H1 (cell line): Measurements from ENCODE around the gene GNS. TPM values are rescaled to one million over a fixed set of nuclear protein-coding genes. Genes with fewer than 3 reads are reported as not detected.

ENCODE experiments used
- CTCF ChIA-PET: fragments of 300-600 bp; sonication (Branson Sonifier 250); formaldehyde crosslinking; loops from one replicate; lab custom pipeline; 2021; ENCODE audit not compliant: partially characterized antibody; lab: Charles Lee
- POLR2A ChIA-PET: fragments of 300-600 bp; sonication (Branson Sonifier 250); formaldehyde crosslinking; loops from one replicate; lab custom pipeline; 2021; ENCODE audit warnings: inconsistent platforms; ENCODE audit not compliant: partially characterized antibody; lab: Charles Lee
- DNase-seq, 2 experiments: peaks; one replicate each; pipeline versions ENCODE4 v3.0.0 to v3.0.0-alpha.2; 2010 to 2022; ENCODE audit warnings: low spot score in 2 of 2, low read depth in 1 of 2, mixed read lengths in 1 of 2
- FAIRE-seq: peaks from 2 replicates; lab custom pipeline; 2011; peaks lifted over from hg19 to GRCh38; lab: Jason Lieb, UNC
- H2AFZ ChIP-seq: 2 replicates; pipeline ENCODE4 v1.8.1; 2012; ENCODE audit warnings: low read length, inconsistent platforms
- H2AK5ac ChIP-seq: 2 replicates; pipeline ENCODE4 v1.6.1; 2013; ENCODE audit warnings: low read depth, low read length
- H2BK120ac ChIP-seq: replicated peaks from 2 replicates; pipeline ENCODE3; 2013; ENCODE audit warnings: low read depth, low read length, inconsistent platforms
- H2BK12ac ChIP-seq: 2 replicates; pipeline ENCODE4 v1.6.1; 2013; ENCODE audit warnings: low read depth, low read length
- H2BK15ac ChIP-seq: 2 replicates; pipeline ENCODE4 v1.6.1; 2013; ENCODE audit warnings: low read length
- H2BK20ac ChIP-seq: 2 replicates; pipeline ENCODE4 v1.6.1; 2013; ENCODE audit warnings: low read length
- H2BK5ac ChIP-seq: 2 replicates; pipeline ENCODE4 v1.6.1; 2013; ENCODE audit warnings: low read depth, low read length
- H3K14ac ChIP-seq: 2 replicates; pipeline ENCODE4 v1.6.1; 2013; ENCODE audit warnings: inconsistent platforms; ENCODE audit not compliant: insufficient read length
- H3K18ac ChIP-seq: 2 replicates; pipeline ENCODE4 v1.6.1; 2013; ENCODE audit warnings: low read length; ENCODE audit errors: extremely low read depth
- H3K23ac ChIP-seq: 2 replicates; pipeline ENCODE4 v1.6.1; 2013; ENCODE audit warnings: inconsistent platforms; ENCODE audit not compliant: insufficient read length
- H3K23me2 ChIP-seq: 2 replicates; pipeline ENCODE4 v1.6.1; 2013; ENCODE audit warnings: low read depth, low read length
- H3K27ac ChIP-seq: 2 replicates; pipeline ENCODE4 v1.6.1; 2011; ENCODE audit warnings: low read depth, low read length, inconsistent platforms
- H3K27me3 ChIP-seq, 4 experiments: replicated peaks in 1 of 4; 1 replicate in 1 of 4; 2 replicates in 3 of 4; pipeline versions ENCODE4 v1.6.1 to v1.8.1; 2011 to 2013; ENCODE audit warnings: low read length in 3 of 4, mild to moderate bottlenecking in 3 of 4, inconsistent platforms in 2 of 4, mixed read lengths in 2 of 4, moderate library complexity in 1 of 4; ENCODE audit not compliant: control insufficient read depth in 3 of 4, insufficient read depth in 3 of 4; ENCODE audit errors: extremely low read depth in 1 of 4
- H3K36me3 ChIP-seq, 4 experiments: 2 replicates each; pipeline versions ENCODE4 v1.6.1 to v1.8.1; 2011 to 2013; ENCODE audit warnings: mild to moderate bottlenecking in 4 of 4, low read length in 3 of 4, moderate library complexity in 2 of 4, control low read depth in 1 of 4, inconsistent platforms in 1 of 4; ENCODE audit not compliant: insufficient read depth in 4 of 4, control insufficient read depth in 2 of 4
- H3K4ac ChIP-seq: replicated peaks from 2 replicates; pipeline ENCODE3; 2013; ENCODE audit warnings: low read length, low read depth, mixed read lengths, inconsistent platforms; ENCODE audit not compliant: insufficient read length
- H3K4me1 ChIP-seq, 4 experiments: replicated peaks in 1 of 4; 1 replicate in 1 of 4; 2 replicates in 3 of 4; pipeline versions ENCODE4 v1.6.1 to v1.8.1; 2011 to 2013; ENCODE audit warnings: low read length in 3 of 4, inconsistent platforms in 2 of 4, mixed read lengths in 1 of 4; ENCODE audit not compliant: insufficient read depth in 4 of 4, control insufficient read depth in 3 of 4
- H3K4me2 ChIP-seq, 2 experiments: 2 replicates each; pipeline versions ENCODE4 v1.6.1 to v1.8.1; 2011 to 2013; ENCODE audit warnings: low read depth in 2 of 2, low read length in 2 of 2, control low read depth in 1 of 2, inconsistent platforms in 1 of 2, mild to moderate bottlenecking in 1 of 2; ENCODE audit not compliant: insufficient read depth in 1 of 2
- H3K4me3 ChIP-seq, 4 experiments: fragments of 200-600, 300-600 bp in 1 of 4; sonication (generic), shearing (Covaris generic), sonication (Bioruptor Twin) in 1 of 4; 2 replicates each; pipeline versions ENCODE4 v1.5.1 to v1.8.1; 2011 to 2016; ENCODE audit warnings: low read length in 4 of 4, low read depth in 3 of 4, control low read depth in 2 of 4, inconsistent platforms in 2 of 4, mild to moderate bottlenecking in 2 of 4, mixed read lengths in 1 of 4, moderate library complexity in 1 of 4; ENCODE audit not compliant: insufficient read depth in 2 of 4; ENCODE audit errors: extremely low read depth in 1 of 4
- H3K56ac ChIP-seq: replicated peaks from 2 replicates; pipeline ENCODE3; 2013; ENCODE audit warnings: low read depth, mild to moderate bottlenecking, mixed read lengths, low read length, inconsistent platforms; ENCODE audit not compliant: insufficient read length
- H3K79me1 ChIP-seq: 2 replicates; pipeline ENCODE4 v1.6.1; 2013; ENCODE audit warnings: low read depth, low read length, control low read depth
- H3K79me2 ChIP-seq, 2 experiments: 2 replicates each; pipeline versions ENCODE4 v1.6.1 to v1.8.1; 2012 to 2013; ENCODE audit warnings: low read length in 2 of 2, mild to moderate bottlenecking in 2 of 2, inconsistent platforms in 1 of 2; ENCODE audit not compliant: insufficient read depth in 2 of 2, control insufficient read depth in 1 of 2
- H3K9ac ChIP-seq, 4 experiments: replicated peaks in 1 of 4; 1 replicate in 1 of 4; 2 replicates in 3 of 4; pipeline versions ENCODE4 v1.6.1 to v1.8.1; 2011 to 2013; ENCODE audit warnings: low read depth in 3 of 4, low read length in 3 of 4, control low read depth in 2 of 4, mild to moderate bottlenecking in 2 of 4, moderate library complexity in 2 of 4, inconsistent platforms in 1 of 4; ENCODE audit errors: extremely low read depth in 1 of 4
- H3K9me3 ChIP-seq, 2 experiments: 2 replicates each; pipeline versions ENCODE4 v1.6.1 to v1.8.1; 2012 to 2013; ENCODE audit warnings: mild to moderate bottlenecking in 2 of 2, moderate library complexity in 2 of 2, control low read depth in 1 of 2, inconsistent platforms in 1 of 2, low read depth in 1 of 2, low read length in 1 of 2, mixed read lengths in 1 of 2; ENCODE audit not compliant: insufficient read depth in 2 of 2
- H4K20me1 ChIP-seq, 2 experiments: replicated peaks in 1 of 2; 2 replicates each; pipeline versions ENCODE3 to v1.8.1; 2011 to 2013; ENCODE audit warnings: inconsistent platforms in 2 of 2, low read length in 2 of 2, mild to moderate bottlenecking in 1 of 2; ENCODE audit not compliant: insufficient read depth in 2 of 2, control insufficient read depth in 1 of 2
- H4K5ac ChIP-seq: 2 replicates; pipeline ENCODE4 v1.6.1; 2013; ENCODE audit warnings: low read length, low read depth, mixed read lengths, inconsistent platforms; ENCODE audit not compliant: insufficient read length
- H4K8ac ChIP-seq: 2 replicates; pipeline ENCODE4 v1.8.0; 2013; ENCODE audit warnings: mild to moderate bottlenecking, moderate library complexity, low read length, inconsistent platforms; ENCODE audit not compliant: insufficient read depth; ENCODE audit errors: extremely low read depth
- H4K91ac ChIP-seq: replicated peaks from 2 replicates; pipeline ENCODE3; 2013; ENCODE audit warnings: low read length, mixed read lengths, inconsistent platforms; ENCODE audit not compliant: insufficient read length
- BCL11A ChIP-seq, 2 experiments: IDR thresholded peaks; one replicate each; pipeline ENCODE4 v1.6.1; 2011; ENCODE audit warnings: low read depth in 2 of 2, low read length in 2 of 2, mild to moderate bottlenecking in 2 of 2
- CREB1 ChIP-seq: IDR thresholded peaks from 2 replicates; pipeline ENCODE4 v1.6.1; 2012; ENCODE audit warnings: inconsistent platforms
- CTBP2 ChIP-seq: IDR thresholded peaks from 2 replicates; pipeline ENCODE4 v1.7.0; 2011; ENCODE audit warnings: borderline replicate concordance, mild to moderate bottlenecking, moderate library complexity, mixed read lengths, low read length; ENCODE audit not compliant: insufficient read depth, insufficient read length
- EGR1 ChIP-seq: IDR thresholded peaks from 2 replicates; pipeline ENCODE4 v1.6.1; 2011; ENCODE audit warnings: low read depth, low read length, borderline replicate concordance
- EZH2 ChIP-seq: fragments of 200-600 bp; sonication (generic); IDR thresholded peaks from 2 replicates; pipeline ENCODE4 v1.7.1; 2012; ENCODE audit warnings: low read depth, mild to moderate bottlenecking, moderate library complexity, low read length, inconsistent platforms; ENCODE audit not compliant: severe bottlenecking
- JUN ChIP-seq: IDR thresholded peaks from 2 replicates; pipeline ENCODE4 v1.6.1; 2011; ENCODE audit warnings: low read depth, mild to moderate bottlenecking, improper control_type of control experiment, low read length
- MAX ChIP-seq: IDR thresholded peaks from 2 replicates; pipeline ENCODE4 v1.6.1; 2012; ENCODE audit warnings: inconsistent platforms
- PHF8 ChIP-seq: fragments of 200-600 bp; sonication (generic); conservative IDR thresholded peaks from 2 replicates; pipeline ENCODE4 v1.7.1; 2012; ENCODE audit warnings: low read depth, mild to moderate bottlenecking, inconsistent platforms, low read length, moderate library complexity
- POLR2A ChIP-seq, 2 experiments: IDR thresholded peaks; 1 replicate in 1 of 2; 2 replicates in 1 of 2; pipeline ENCODE4 v1.6.1; 2011; ENCODE audit warnings: low read depth in 2 of 2, low read length in 2 of 2, mild to moderate bottlenecking in 2 of 2; ENCODE audit errors: control extremely low read depth in 1 of 2
- SIN3A ChIP-seq, 2 experiments: IDR thresholded peaks in 1 of 2; conservative IDR thresholded peaks in 1 of 2; 2 replicates each; pipeline ENCODE4 v1.6.1; 2011 to 2012; ENCODE audit warnings: low read length in 2 of 2, improper control_type of control experiment in 1 of 2, low read depth in 1 of 2, mild to moderate bottlenecking in 1 of 2
- WGBS, 2 experiments: shearing (Covaris generic) in 1 of 2; methylation state at CpG; one replicate each; pipeline versions ENCODE4 v1.1.6 to v1.1.7; 2013 to 2015; ENCODE audit warnings: low lambda C conversion rate in 2 of 2, mixed read lengths in 2 of 2, inconsistent platforms in 1 of 2, low coverage in 1 of 2, missing lambda C conversion rate in 1 of 2; ENCODE audit not compliant: insufficient replicate concordance in 2 of 2, insufficient coverage in 1 of 2, insufficient read length in 1 of 2; ENCODE audit errors: extremely low coverage in 1 of 2, missing lambda C conversion rate in 1 of 2; 5-methylcytosine and 5-hydroxymethylcytosine counted together
- polyA plus RNA-seq, 7 experiments: library from polyadenylated mRNA; depleted of rRNA in 3 of 7; stranded (reverse) in 5 of 7; unstranded in 2 of 7; fragments of >200 nt in 5 of 7; fragments of 200-250 nt in 2 of 7; gene quantifications; 1 replicate in 5 of 7; 2 replicates in 1 of 7; 4 replicates in 1 of 7; pipeline versions ENCODE4 v1.2.1 to v1.2.3, GENCODE V29; 2011 to 2013; ENCODE audit warnings: missing spikeins in 2 of 7, mixed read lengths in 2 of 7
- total RNA-seq: library from RNA; stranded (reverse); fragmentation: NEBNext Ultra II Directional; extraction: Animal tissue kit (Norgen Biotek cat#: 25700); gene quantifications from 2 replicates; pipeline ENCODE4 v1.2.1, GENCODE V29; 2021

The GNS gene
- total and polyA plus RNA-seq, 2 of the 8 experiments (the other 6 are each of a cell fraction or from before 2014, with no cell fraction given): 16.0 to 28.5 TPM

GRCh38 chr12:64670019-64670418, 89.2 kb downstream of the GNS start:
- Histone ChIP-seq H3K79me2 (peaks cover 14 to 90% of the 10 kb centered on the region in 2 experiments; a peak in 3 of 4 replicates), H3K23ac (no peak overlapping the region), H2AK5ac (peak overlapping the region; percentile 96), H3K9me3 (no peaks in the 10 kb centered on the region), H3K4ac (no peak overlapping the region), H4K91ac (no peak overlapping the region), H3K56ac (no peak overlapping the region), H2BK5ac (no peak overlapping the region), H3K4me2 (peak overlapping the region in 1 of 2 experiments; percentile 7; a peak in 1 of 4 replicates), H3K18ac (no peak overlapping the region), H3K4me3 (no peak overlapping the region), H2BK12ac (no peak overlapping the region), H3K14ac (no peak overlapping the region), H3K79me1 (peaks cover 11% of the 10 kb centered on the region), H2BK120ac (no peak overlapping the region), H3K4me1 (peaks cover 10 to 46% (median 38%) of the 10 kb centered on the region in 4 experiments), H4K5ac (no peak overlapping the region), H4K20me1 (peaks cover 7 to 9% of the 10 kb centered on the region in 2 experiments), H4K8ac (no peak overlapping the region), H3K9ac (no peak overlapping the region), H3K27ac (no peak overlapping the region), H2BK20ac (no peak overlapping the region), H2AFZ (no peak overlapping the region), H2BK15ac (0 out of 2 replicates have a peak overlapping the region, but pooled peaks have one; percentile 75), H3K36me3 (no peaks in the 10 kb centered on the region), H3K27me3 (no peaks in the 10 kb centered on the region), H3K23me2 (no peaks in the 10 kb centered on the region)
- CTCF ChIA-PET: interaction anchor here (0.6 to 2.1 kb wide), 9 partner anchors 8 to 125 kb away, joined by 3 to 8 read pairs (median 3); no protein-coding TSS in a partner anchor
- TF ChIP-seq PHF8: no peak
- no peak for TF ChIP-seq EZH2
- TF ChIP-seq EGR1: no peak
- no peak for TF ChIP-seq MAX
- no peak for TF ChIP-seq BCL11A (IDR thresholded peaks at IDR 0.05; ENCODE audit: low read depth in 2 of 2, low read length in 2 of 2)
- no peak for TF ChIP-seq JUN
- TF ChIP-seq SIN3A (conservative IDR thresholded peaks at IDR 0.05 in 1 of 2, IDR thresholded peaks at IDR 0.05 in 1 of 2; ENCODE audit: low read depth in 1 of 2, low read length in 2 of 2): no peak
- no peak for TF ChIP-seq CTBP2
- TF ChIP-seq POLR2A (IDR thresholded peaks at IDR 0.05; ENCODE audit: control extremely low read depth in 1 of 2, low read depth in 2 of 2, low read length in 2 of 2): no peak
- no peak for TF ChIP-seq CREB1
- FAIRE-seq (no peak), DNase-seq (no peak)
- POLR2A ChIA-PET: interaction anchor here (0.7 to 1.0 kb wide), 2 partner anchors 11 to 52 kb away, joined by 3 read pairs; no protein-coding TSS in a partner anchor
- WGBS, 2 experiments: 75% methylated on average over 4 of the region's 4 CpGs; no CpG with 5 or more reads in 1 of the 2 experiments
